Mammary epithelial cell (primary cell): ENCODE measurements around the gene GMEB2.

ENCODE experiments used
- EZH2 ChIP-seq: IDR thresholded peaks from 2 replicates; pipeline ENCODE4 v1.6.1; 2012; ENCODE audit warnings: low read length, inconsistent platforms, borderline replicate concordance
- TF ChIP-seq, protein P1 (sequence below), 2 donors: IDR thresholded peaks in 1 of 2; conservative IDR thresholded peaks in 1 of 2; 2 replicates each; pipeline ENCODE4 v1.5.1; 2011 to 2012; ENCODE audit warnings: inconsistent platforms in 2 of 2, low read length in 2 of 2, mild to moderate bottlenecking in 2 of 2, control low read depth in 1 of 2, low read depth in 1 of 2; ENCODE audit not compliant: insufficient read depth in 1 of 2; ENCODE audit errors: extremely low read depth in 1 of 2

DNA sequence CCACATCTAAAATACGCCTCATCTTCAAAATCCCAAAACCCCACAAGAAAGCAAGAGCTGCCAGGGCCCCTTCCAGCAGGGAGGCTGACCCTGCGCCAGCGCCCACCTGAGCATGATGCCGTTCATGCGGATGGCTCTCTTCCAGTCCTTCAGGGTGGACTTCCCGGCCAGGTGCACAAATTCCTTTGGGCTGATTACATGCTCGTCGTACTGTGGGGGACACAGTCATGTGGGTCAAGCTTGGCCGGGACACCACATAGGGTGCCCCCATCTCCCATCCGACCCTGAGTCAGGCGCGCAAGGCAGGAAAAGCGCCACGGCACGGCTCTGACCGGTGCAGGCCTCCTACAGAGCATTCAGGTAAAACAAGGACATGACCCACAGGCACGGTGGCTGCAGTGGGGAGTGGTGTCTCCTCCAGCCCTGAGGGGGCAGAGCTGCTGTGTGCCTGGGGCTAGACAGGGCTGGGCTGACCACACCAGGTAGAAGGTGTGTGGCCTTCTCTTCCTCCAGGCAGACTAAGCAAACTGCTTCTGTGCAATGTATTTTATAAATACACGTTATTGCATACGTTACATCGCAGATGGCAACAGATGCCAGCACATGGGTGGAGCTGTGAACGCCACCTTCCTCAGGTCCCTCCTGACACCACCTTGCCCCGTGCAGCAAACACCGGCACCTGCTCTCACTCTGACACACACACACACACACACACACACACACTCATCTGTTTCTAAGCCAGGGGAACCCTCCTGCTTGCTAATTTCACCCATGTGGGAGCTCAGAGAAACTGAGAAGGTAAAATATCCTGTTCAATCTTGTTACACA, 29.0 kb downstream of the GMEB2 start:
- TF ChIP-seq, protein P1, sequence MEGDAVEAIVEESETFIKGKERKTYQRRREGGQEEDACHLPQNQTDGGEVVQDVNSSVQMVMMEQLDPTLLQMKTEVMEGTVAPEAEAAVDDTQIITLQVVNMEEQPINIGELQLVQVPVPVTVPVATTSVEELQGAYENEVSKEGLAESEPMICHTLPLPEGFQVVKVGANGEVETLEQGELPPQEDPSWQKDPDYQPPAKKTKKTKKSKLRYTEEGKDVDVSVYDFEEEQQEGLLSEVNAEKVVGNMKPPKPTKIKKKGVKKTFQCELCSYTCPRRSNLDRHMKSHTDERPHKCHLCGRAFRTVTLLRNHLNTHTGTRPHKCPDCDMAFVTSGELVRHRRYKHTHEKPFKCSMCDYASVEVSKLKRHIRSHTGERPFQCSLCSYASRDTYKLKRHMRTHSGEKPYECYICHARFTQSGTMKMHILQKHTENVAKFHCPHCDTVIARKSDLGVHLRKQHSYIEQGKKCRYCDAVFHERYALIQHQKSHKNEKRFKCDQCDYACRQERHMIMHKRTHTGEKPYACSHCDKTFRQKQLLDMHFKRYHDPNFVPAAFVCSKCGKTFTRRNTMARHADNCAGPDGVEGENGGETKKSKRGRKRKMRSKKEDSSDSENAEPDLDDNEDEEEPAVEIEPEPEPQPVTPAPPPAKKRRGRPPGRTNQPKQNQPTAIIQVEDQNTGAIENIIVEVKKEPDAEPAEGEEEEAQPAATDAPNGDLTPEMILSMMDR (conservative IDR thresholded peaks at IDR 0.05 in 1 of 2, IDR thresholded peaks at IDR 0.05 in 1 of 2; ENCODE audit: extremely low read depth in 1 of 2, insufficient read depth in 1 of 2, low read depth in 1 of 2, low read length in 2 of 2): no peak
- TF ChIP-seq EZH2: no peak
